Tibial nerve (tissue), 4 donors: ENCODE results near the gene SKAP1.

Experiments
- EP300 ChIP-seq, 2 donors: sonication (generic); formaldehyde crosslinking; IDR thresholded peaks; one replicate each; pipeline ENCODE4 v1.6.1; 2017; ENCODE audit warnings: antibody characterized with exemption in 2 of 2, mild to moderate bottlenecking in 1 of 2
- POLR2A ChIP-seq, 2 donors: fragments of 450-650 bp; IDR thresholded peaks; one replicate each; pipeline ENCODE4 v1.6.1; 2017; ENCODE audit warnings: antibody characterized with exemption in 2 of 2, mild to moderate bottlenecking in 2 of 2, moderate library complexity in 2 of 2
- TF ChIP-seq, protein P1 (sequence below), 5 experiments: fragments of 200-600 bp in 3 of 5; fragments of 450-650 bp in 2 of 5; sonication (generic) in 3 of 5; IDR thresholded peaks; one replicate each; pipeline ENCODE4 v1.5.1; 2016 to 2019; ENCODE audit warnings: antibody characterized with exemption in 5 of 5, mild to moderate bottlenecking in 3 of 5, moderate library complexity in 2 of 5

GRCh38 chr17:48445248-48445620 is 15.2 kb upstream of the SKAP1 start:
- no peak for TF ChIP-seq POLR2A (IDR thresholded peaks at IDR 0.05)
- TF ChIP-seq, protein P1, sequence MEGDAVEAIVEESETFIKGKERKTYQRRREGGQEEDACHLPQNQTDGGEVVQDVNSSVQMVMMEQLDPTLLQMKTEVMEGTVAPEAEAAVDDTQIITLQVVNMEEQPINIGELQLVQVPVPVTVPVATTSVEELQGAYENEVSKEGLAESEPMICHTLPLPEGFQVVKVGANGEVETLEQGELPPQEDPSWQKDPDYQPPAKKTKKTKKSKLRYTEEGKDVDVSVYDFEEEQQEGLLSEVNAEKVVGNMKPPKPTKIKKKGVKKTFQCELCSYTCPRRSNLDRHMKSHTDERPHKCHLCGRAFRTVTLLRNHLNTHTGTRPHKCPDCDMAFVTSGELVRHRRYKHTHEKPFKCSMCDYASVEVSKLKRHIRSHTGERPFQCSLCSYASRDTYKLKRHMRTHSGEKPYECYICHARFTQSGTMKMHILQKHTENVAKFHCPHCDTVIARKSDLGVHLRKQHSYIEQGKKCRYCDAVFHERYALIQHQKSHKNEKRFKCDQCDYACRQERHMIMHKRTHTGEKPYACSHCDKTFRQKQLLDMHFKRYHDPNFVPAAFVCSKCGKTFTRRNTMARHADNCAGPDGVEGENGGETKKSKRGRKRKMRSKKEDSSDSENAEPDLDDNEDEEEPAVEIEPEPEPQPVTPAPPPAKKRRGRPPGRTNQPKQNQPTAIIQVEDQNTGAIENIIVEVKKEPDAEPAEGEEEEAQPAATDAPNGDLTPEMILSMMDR (IDR thresholded peaks at IDR 0.05) = no peak
- TF ChIP-seq EP300 (IDR thresholded peaks at IDR 0.05) = no peak
